ENCODE data around the gene RBCK1.
A peak's percentile ranks its signal among the peaks of the same experiment; 100 is the strongest.

The RBCK1 gene

GRCh38 chr20:399182-399707 lies 8.9 kb upstream of the RBCK1 start:
- H3K36me3 ChIP-seq (ENCODE audit: insufficient read depth, low read length), result peaks cover 38% of the 10 kb centered on the region
- H3K9ac ChIP-seq (ENCODE audit: low read length), result no peak overlapping the region

GRCh38 chr20:400128-400453 lies 8.0 kb upstream of the RBCK1 start:
- TF ChIP-seq EZH2 (IDR thresholded peaks at IDR 0.05; ENCODE audit: borderline replicate concordance, low read length) (no peak), CTCF (IDR thresholded peaks at IDR 0.05; ENCODE audit: low read length) (no peak)
- Histone ChIP-seq H3K4me2 (ENCODE audit: low read length) (no peak overlapping the region), H3K4me1 (ENCODE audit: insufficient read depth, low read length, severe bottlenecking) (peaks cover 20% of the 10 kb centered on the region), H3K9me2 (ENCODE audit: low read depth, low read length) (no peaks in the 10 kb centered on the region), H4K20me1 (ENCODE audit: insufficient read depth, low read length) (no peaks in the 10 kb centered on the region), H3K27ac (ENCODE audit: low read depth, low read length, poor library complexity, severe bottlenecking) (no peak overlapping the region), H3K36me3 (ENCODE audit: insufficient read depth, low read length) (peaks cover 30% of the 10 kb centered on the region), H3K27me3 (ENCODE audit: insufficient read depth, low read length) (no peaks in the 10 kb centered on the region), H3K9ac (ENCODE audit: low read length) (no peak overlapping the region), H3K4me3 (ENCODE audit: low read depth, low read length, poor library complexity, severe bottlenecking) (no peak overlapping the region), H3F3A (ENCODE audit: insufficient read depth, low read length) (no peaks in the 10 kb centered on the region), H2AFZ (ENCODE audit: low read length) (no peak overlapping the region), H3K79me2 (ENCODE audit: insufficient read depth, low read length) (no peaks in the 10 kb centered on the region), H3K9me3 (ENCODE audit: low read length) (no peaks in the 10 kb centered on the region)

More at GRCh38 chr20:399182-399707, 8.9 kb upstream of the RBCK1 start:
- peaks cover 20% of the 10 kb centered on the region for H3K4me1 ChIP-seq (ENCODE audit: insufficient read depth, low read length, severe bottlenecking)
- no peak for TF ChIP-seq CTCF (IDR thresholded peaks at IDR 0.05; ENCODE audit: low read length)
- no peak for TF ChIP-seq EZH2 (IDR thresholded peaks at IDR 0.05; ENCODE audit: borderline replicate concordance, low read length)
- H2AFZ ChIP-seq (ENCODE audit: low read length), result no peak overlapping the region
- H3K4me2 ChIP-seq (ENCODE audit: low read length), result no peak overlapping the region
- H3F3A ChIP-seq (ENCODE audit: insufficient read depth, low read length), result no peaks in the 10 kb centered on the region
- H4K20me1 ChIP-seq (ENCODE audit: insufficient read depth, low read length), result no peaks in the 10 kb centered on the region
- no peaks in the 10 kb centered on the region for H3K79me2 ChIP-seq (ENCODE audit: insufficient read depth, low read length)
- H3K4me3 ChIP-seq (ENCODE audit: low read depth, low read length, poor library complexity, severe bottlenecking), result no peak overlapping the region
- H3K27ac ChIP-seq (ENCODE audit: low read depth, low read length, poor library complexity, severe bottlenecking), result no peak overlapping the region
- no peaks in the 10 kb centered on the region for H3K9me3 ChIP-seq (ENCODE audit: low read length)
- H3K9me2 ChIP-seq (ENCODE audit: low read depth, low read length), result no peaks in the 10 kb centered on the region
- H3K27me3 ChIP-seq (ENCODE audit: insufficient read depth, low read length), result no peaks in the 10 kb centered on the region

- peaks cover 24% of the 10 kb centered on the region for H3K36me3 ChIP-seq (ENCODE audit: insufficient read depth, low read length)
- H3K27ac ChIP-seq (ENCODE audit: low read depth, low read length, poor library complexity, severe bottlenecking), result peak overlapping the region; percentile 8
- TF ChIP-seq EZH2 (IDR thresholded peaks at IDR 0.05; ENCODE audit: borderline replicate concordance, low read length) (no peak), CTCF (IDR thresholded peaks at IDR 0.05; ENCODE audit: low read length) (no peak)
- H3K4me3 ChIP-seq (ENCODE audit: low read depth, low read length, poor library complexity, severe bottlenecking), result no peak overlapping the region
- no peaks in the 10 kb centered on the region for H3K9me2 ChIP-seq (ENCODE audit: low read depth, low read length)
- H3K79me2 ChIP-seq (ENCODE audit: insufficient read depth, low read length), result no peaks in the 10 kb centered on the region
- no peaks in the 10 kb centered on the region for H3K27me3 ChIP-seq (ENCODE audit: insufficient read depth, low read length)
- H4K20me1 ChIP-seq (ENCODE audit: insufficient read depth, low read length), result no peaks in the 10 kb centered on the region
- no peak overlapping the region; the same call in 1 of the 2 replicates for H3K9ac ChIP-seq (ENCODE audit: low read length)
- H3K4me2 ChIP-seq (ENCODE audit: low read length), result no peak overlapping the region
- peaks cover 20% of the 10 kb centered on the region for H3K4me1 ChIP-seq (ENCODE audit: insufficient read depth, low read length, severe bottlenecking)
- H2AFZ ChIP-seq (ENCODE audit: low read length), result no peak overlapping the region
- no peaks in the 10 kb centered on the region for H3K9me3 ChIP-seq (ENCODE audit: low read length)
- no peaks in the 10 kb centered on the region for H3F3A ChIP-seq (ENCODE audit: insufficient read depth, low read length)
Measured at GRCh38 chr20:400454-401275, 7.4 kb upstream of the RBCK1 start.
